Activated CD8-positive, alpha-beta memory T cell treated with anti-CD3 and anti-CD28 coated beads, Interleukin-2, amount 50 U/mL, for 48 hours (primary cell): ENCODE data around the gene TNNC1.

ENCODE experiments used
- DNase-seq: peaks from one replicate; pipeline ENCODE4 v3.0.0-alpha.2; 2020

The TNNC1 gene

GRCh38 chr3:52453496-52454249 lies at the start of gene TNNC1:
TNNC1 (minus strand) TSS chr3:52454041; CDS start chr3:52454015, 26 bp downstream.
- DNase-seq, result no peak

- DNase-seq, result no peak
Observed at GRCh38 chr3:52502808-52503350, 49.0 kb upstream of the TNNC1 start.

GRCh38 chr3:52502001-52502400 lies 48.2 kb upstream of the TNNC1 start:
- no peak for DNase-seq

GRCh38 chr3:52501046-52501445 lies 47.2 kb upstream of the TNNC1 start:
- no peak for DNase-seq

- DNase-seq, result no peak
Observed at GRCh38 chr3:52498137-52499054, 44.6 kb upstream of the TNNC1 start.

GRCh38 chr3:52495777-52496602 lies 42.1 kb upstream of the TNNC1 start:
- no peak for DNase-seq

GRCh38 chr3:52494886-52495495 lies 41.1 kb upstream of the TNNC1 start, which contains the start of gene STAB1:
STAB1 (plus strand) TSS chr3:52495338; CDS start chr3:52495414, 76 bp downstream.
- no peak for DNase-seq

- DNase-seq, result no peak
Observed at GRCh38 chr3:52494445-52494844, 40.6 kb upstream of the TNNC1 start.

- DNase-seq, result no peak
Observed at GRCh38 chr3:52493232-52494017, 39.6 kb upstream of the TNNC1 start.

- DNase-seq, result no peak
Observed at GRCh38 chr3:52492059-52492458, 38.2 kb upstream of the TNNC1 start.

- DNase-seq, result no peak
Observed at GRCh38 chr3:52490939-52491526, 37.2 kb upstream of the TNNC1 start.

GRCh38 chr3:52490035-52490938 lies 36.4 kb upstream of the TNNC1 start:
- no peak for DNase-seq

GRCh38 chr3:52489453-52489852 lies 35.6 kb upstream of the TNNC1 start:
- DNase-seq, result no peak

GRCh38 chr3:52488746-52489145 lies 34.9 kb upstream of the TNNC1 start:
- DNase-seq, result no peak

GRCh38 chr3:52487788-52488691 lies 34.2 kb upstream of the TNNC1 start:
- no peak for DNase-seq

GRCh38 chr3:52487050-52487787 lies 33.4 kb upstream of the TNNC1 start:
- DNase-seq, result no peak

GRCh38 chr3:52484680-52485461 lies 31.0 kb upstream of the TNNC1 start:
- DNase-seq, result no peak
